Measurements from ENCODE around the gene STX10.

- no peak for TF ChIP-seq ZNF274 (IDR thresholded peaks at IDR 0.05; ENCODE audit: low read depth, low read length)
- TF ChIP-seq SUZ12 (IDR thresholded peaks at IDR 0.05; ENCODE audit: extremely low read depth, insufficient read depth, insufficient read length): no peak
- TF ChIP-seq YY1 (IDR thresholded peaks at IDR 0.05; ENCODE audit: insufficient read depth, insufficient read length): no peak
These were observed 54.8 kb downstream of the STX10 start for GRCh38 chr19:13095393-13095784.

Data from NT2/D1 (cell line).